ENCODE data around the gene METTL26. TPM values are rescaled to one million over a fixed set of nuclear protein-coding genes. Genes with fewer than 3 reads are reported as not detected.

Gene METTL26
- polyA plus RNA-seq, 2 of the 4 experiments (the other 2 are of a cell fraction) = 47.2 to 78.3 TPM

- ATAC-seq (no peak), DNase-seq (ENCODE audit: low read depth in 1 of 2, low spot score in 1 of 2) (no peak), FAIRE-seq (no peak)
- no peak for TF ChIP-seq RNF2 (IDR thresholded peaks at IDR 0.05; ENCODE audit: borderline replicate concordance, low read depth)
- TF ChIP-seq MAZ (IDR thresholded peaks at IDR 0.05; ENCODE audit: borderline replicate concordance, low read depth, low read length) = no peak
- TF ChIP-seq, protein P1, sequence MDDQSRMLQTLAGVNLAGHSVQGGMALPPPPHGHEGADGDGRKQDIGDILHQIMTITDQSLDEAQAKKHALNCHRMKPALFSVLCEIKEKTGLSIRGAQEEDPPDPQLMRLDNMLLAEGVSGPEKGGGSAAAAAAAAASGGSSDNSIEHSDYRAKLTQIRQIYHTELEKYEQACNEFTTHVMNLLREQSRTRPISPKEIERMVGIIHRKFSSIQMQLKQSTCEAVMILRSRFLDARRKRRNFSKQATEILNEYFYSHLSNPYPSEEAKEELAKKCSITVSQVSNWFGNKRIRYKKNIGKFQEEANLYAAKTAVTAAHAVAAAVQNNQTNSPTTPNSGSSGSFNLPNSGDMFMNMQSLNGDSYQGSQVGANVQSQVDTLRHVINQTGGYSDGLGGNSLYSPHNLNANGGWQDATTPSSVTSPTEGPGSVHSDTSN (IDR thresholded peaks at IDR 0.05) = 0 out of 2 replicates have a peak, but pooled peaks have one; percentile 4
- no peak for TF ChIP-seq ZC3H11A (IDR thresholded peaks at IDR 0.05)
- peak; percentile 28; the same call in 1 of the 2 replicates for TF ChIP-seq POLR2A (IDR thresholded peaks at IDR 0.05; ENCODE audit: low read length)
- no peak; a peak in 1 of 5 replicates for TF ChIP-seq JUN (IDR thresholded peaks at IDR 0.05)
- 0 out of 2 replicates have a peak, but pooled peaks have one; percentile 50 for TF ChIP-seq POLR2AphosphoS2 (conservative IDR thresholded peaks at IDR 0.05; ENCODE audit: low read length)
- CTCF ChIA-PET = interaction anchor here (0.9 to 2.5 kb wide), 6 partner anchors 10 to 81 kb away, joined by 3 to 12 read pairs (median 4); partner anchors contain the start of gene RHOT2
- no peaks in the 10 kb centered on the region for H3K9me3 ChIP-seq
- peak overlapping the region; percentile 74 for H3K4me2 ChIP-seq
- peaks cover 29% of the 10 kb centered on the region for H3K4me1 ChIP-seq
- peak overlapping the region in 1 of 2 experiments; percentile 96; a peak in 2 of 6 replicates for H3K27ac ChIP-seq
- POLR2A ChIA-PET = interaction anchor here (0.7 to 1.5 kb wide), 2 partner anchors 50 to 94 kb away, joined by 4 to 5 read pairs; partner anchors contain the start of gene METTL26
- 93% methylated on average over 12 of the region's 14 CpGs for WGBS (ENCODE audit: missing lambda C conversion rate)
- H3K4me3 ChIP-seq = no peak overlapping the region
Observed at GRCh38 chr16:586645-587590, 49.2 kb downstream of the METTL26 start.

DNA sequence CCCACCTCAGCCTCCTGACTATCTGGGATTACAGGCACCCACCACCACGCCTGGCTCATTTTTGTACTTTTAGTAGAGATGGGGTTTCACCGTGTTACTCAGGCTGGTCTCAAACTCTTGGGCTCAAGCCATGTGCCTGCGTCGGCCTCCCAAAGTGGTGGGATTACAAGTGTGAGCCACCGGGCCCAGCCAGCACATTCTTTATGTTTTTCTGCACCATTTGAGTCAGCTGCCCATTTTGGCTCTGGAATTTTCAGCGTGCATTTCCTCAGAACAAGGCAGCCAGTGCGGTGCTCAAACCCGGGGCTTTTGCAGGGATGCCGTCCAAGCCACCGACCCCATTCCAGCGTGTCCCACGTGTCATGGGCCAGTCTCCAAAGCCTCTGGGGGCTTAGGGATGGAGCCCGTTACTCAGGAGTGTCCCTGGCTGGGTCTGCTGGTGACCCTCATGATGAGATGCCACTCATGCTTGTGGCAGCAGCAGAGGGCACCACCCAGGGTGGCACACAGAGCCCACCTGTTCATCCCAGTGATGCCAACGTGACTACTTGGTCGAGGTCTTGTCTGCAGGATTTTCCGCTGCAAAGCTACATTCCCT lies 50.0 kb downstream of the METTL26 start:
- ChIA-PET CTCF (interaction anchor here (0.6 to 2.5 kb wide), 4 partner anchors 9 to 199 kb away, joined by 3 to 12 read pairs (median 6); no protein-coding TSS in a partner anchor), POLR2A (no interaction called here)
- ATAC-seq (no peak), FAIRE-seq (no peak), DNase-seq (ENCODE audit: low read depth in 1 of 2, low spot score in 1 of 2) (no peak)
- Histone ChIP-seq H3K4me2 (no peak overlapping the region), H3K4me1 (peaks cover 27% of the 10 kb centered on the region), H3K27ac (no peak overlapping the region), H3K9me3 (no peaks in the 10 kb centered on the region), H3K4me3 (no peak overlapping the region)
- TF ChIP-seq, protein P2, sequence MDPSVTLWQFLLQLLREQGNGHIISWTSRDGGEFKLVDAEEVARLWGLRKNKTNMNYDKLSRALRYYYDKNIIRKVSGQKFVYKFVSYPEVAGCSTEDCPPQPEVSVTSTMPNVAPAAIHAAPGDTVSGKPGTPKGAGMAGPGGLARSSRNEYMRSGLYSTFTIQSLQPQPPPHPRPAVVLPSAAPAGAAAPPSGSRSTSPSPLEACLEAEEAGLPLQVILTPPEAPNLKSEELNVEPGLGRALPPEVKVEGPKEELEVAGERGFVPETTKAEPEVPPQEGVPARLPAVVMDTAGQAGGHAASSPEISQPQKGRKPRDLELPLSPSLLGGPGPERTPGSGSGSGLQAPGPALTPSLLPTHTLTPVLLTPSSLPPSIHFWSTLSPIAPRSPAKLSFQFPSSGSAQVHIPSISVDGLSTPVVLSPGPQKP (IDR thresholded peaks at IDR 0.05; ENCODE audit: low read depth, low read length) = no peak
- TF ChIP-seq, protein P1 (IDR thresholded peaks at IDR 0.05) = peak; percentile 9; the same call in 1 of the 2 replicates
- 70% methylated on average over 16 of the region's 16 CpGs for WGBS (ENCODE audit: missing lambda C conversion rate)

GRCh38 chr16:585351-585750 lies 50.8 kb downstream of the METTL26 start:
- Histone ChIP-seq H3K4me2 (no peak overlapping the region), H3K27ac (no peak overlapping the region), H3K4me3 (no peak overlapping the region), H3K9me3 (no peaks in the 10 kb centered on the region), H3K4me1 (peaks cover 21% of the 10 kb centered on the region)
- ChIA-PET CTCF (interaction anchor here (0.6 to 2.5 kb wide), 4 partner anchors 9 to 199 kb away, joined by 3 to 12 read pairs (median 6); no protein-coding TSS in a partner anchor), POLR2A (no interaction called here)
- peak; percentile 1; a peak in 1 of 6 replicates for ATAC-seq
- TF ChIP-seq POLR2A (IDR thresholded peaks at IDR 0.05; ENCODE audit: low read length) (no peak; the same call in 1 of the 2 replicates), MAFK (IDR thresholded peaks at IDR 0.05; ENCODE audit: partially characterized antibody) (no peak), HOXB13 (CRISPR knock-in tag; IDR thresholded peaks at IDR 0.05; ENCODE audit: low read depth) (no peak), KDM5A (IDR thresholded peaks at IDR 0.05) (no peak), TP53 (CRISPR knock-in tag; IDR thresholded peaks at IDR 0.05) (peak; percentile 64; the same call in 1 of the 2 replicates), FOSB (CRISPR knock-in tag; IDR thresholded peaks at IDR 0.05) (0 out of 2 replicates have a peak, but pooled peaks have one; percentile 62), RNF2 (IDR thresholded peaks at IDR 0.05; ENCODE audit: borderline replicate concordance, low read depth) (no peak)
- TF ChIP-seq, protein P1 (IDR thresholded peaks at IDR 0.05) = peak; percentile 15; the same call in 1 of the 2 replicates
- FAIRE-seq = no peak
- peak in 1 of 2 experiments; percentile 55 for DNase-seq (ENCODE audit: low read depth in 1 of 2, low spot score in 1 of 2)
- WGBS (ENCODE audit: missing lambda C conversion rate) = 15% methylated on average over 6 of the region's 10 CpGs

Other genes starting within 250 kb of the METTL26 start
- gene NME4, start 239.1 kb downstream of the METTL26 start, polyA plus RNA-seq (2011; rRNA removed) = 229 and 239 TPM in 2 replicates
- 301 to 349 TPM (median 339 TPM) in 3 replicates for gene NME4, start 239.1 kb downstream of the METTL26 start, polyA plus RNA-seq (2017; fragmentation: RNase III; extraction: RNeasy Plus Mini Kit Qiagen cat#74134 plus additional on column Dnase treatment)
- 15.5 and 17.9 TPM in 2 replicates for gene DECR2, start 234.4 kb downstream of the METTL26 start, polyA plus RNA-seq (2011; rRNA removed)
- 31.0 to 38.0 TPM (median 34.2 TPM) in 3 replicates for gene DECR2, start 234.4 kb downstream of the METTL26 start, polyA plus RNA-seq (2017; fragmentation: RNase III; extraction: RNeasy Plus Mini Kit Qiagen cat#74134 plus additional on column Dnase treatment)
- gene RAB11FIP3, start 210.7 kb downstream of the METTL26 start, polyA plus RNA-seq (2011; rRNA removed) = 6.7 and 9.7 TPM in 2 replicates
- 18.0 to 19.1 TPM (median 18.4 TPM) in 3 replicates for gene RAB11FIP3, start 210.7 kb downstream of the METTL26 start, polyA plus RNA-seq (2017; fragmentation: RNase III; extraction: RNeasy Plus Mini Kit Qiagen cat#74134 plus additional on column Dnase treatment)
- gene CAPN15, start 108.6 kb downstream of the METTL26 start, polyA plus RNA-seq (2011; rRNA removed) = 10.0 and 11.4 TPM in 2 replicates
- 31.3 to 33.9 TPM (median 33.3 TPM) in 3 replicates for gene CAPN15, start 108.6 kb downstream of the METTL26 start, polyA plus RNA-seq (2017; fragmentation: RNase III; extraction: RNeasy Plus Mini Kit Qiagen cat#74134 plus additional on column Dnase treatment)
- gene PRR35, start 75.9 kb downstream of the METTL26 start, polyA plus RNA-seq (2011; rRNA removed) = 0.04 TPM in 1 of 2 replicates, not detected in the other
- 0.04 to 0.10 TPM (median 0.04 TPM) in 3 replicates for gene PRR35, start 75.9 kb downstream of the METTL26 start, polyA plus RNA-seq (2017; fragmentation: RNase III; extraction: RNeasy Plus Mini Kit Qiagen cat#74134 plus additional on column Dnase treatment)
- gene NHLRC4, start 69.3 kb downstream of the METTL26 start, polyA plus RNA-seq (2011; rRNA removed) = 0.03 and 0.13 TPM in 2 replicates
- 0.07 to 0.09 TPM (median 0.08 TPM) in 3 replicates for gene NHLRC4, start 69.3 kb downstream of the METTL26 start, polyA plus RNA-seq (2017; fragmentation: RNase III; extraction: RNeasy Plus Mini Kit Qiagen cat#74134 plus additional on column Dnase treatment)
- gene PIGQ, start 66.3 kb downstream of the METTL26 start, polyA plus RNA-seq (2011; rRNA removed) = 13.2 and 15.7 TPM in 2 replicates
- 25.2 to 32.2 TPM (median 31.2 TPM) in 3 replicates for gene PIGQ, start 66.3 kb downstream of the METTL26 start, polyA plus RNA-seq (2017; fragmentation: RNase III; extraction: RNeasy Plus Mini Kit Qiagen cat#74134 plus additional on column Dnase treatment)
- 4.4 and 4.9 TPM in 2 replicates for gene RAB40C, start 46.2 kb downstream of the METTL26 start, polyA plus RNA-seq (2011; rRNA removed)
- gene RAB40C, start 46.2 kb downstream of the METTL26 start, polyA plus RNA-seq (2017; fragmentation: RNase III; extraction: RNeasy Plus Mini Kit Qiagen cat#74134 plus additional on column Dnase treatment) = 8.1 to 9.7 TPM (median 8.5 TPM) in 3 replicates
- 0.05 TPM in 1 of 2 replicates, not detected in the other for gene WFIKKN1, start 5.3 kb downstream of the METTL26 start, polyA plus RNA-seq (2011; rRNA removed)
- gene WFIKKN1, start 5.3 kb downstream of the METTL26 start, polyA plus RNA-seq (2017; fragmentation: RNase III; extraction: RNeasy Plus Mini Kit Qiagen cat#74134 plus additional on column Dnase treatment) = 0.15 to 0.23 TPM (median 0.17 TPM) in 3 replicates
- 10.7 and 12.9 TPM in 2 replicates for gene MCRIP2, start 5.5 kb upstream of the METTL26 start, polyA plus RNA-seq (2011; rRNA removed)
- gene MCRIP2, start 5.5 kb upstream of the METTL26 start, polyA plus RNA-seq (2017; fragmentation: RNase III; extraction: RNeasy Plus Mini Kit Qiagen cat#74134 plus additional on column Dnase treatment) = 20.3 to 21.3 TPM (median 21.3 TPM) in 3 replicates
- 6.5 and 7.3 TPM in 2 replicates for gene WDR90, start 13.1 kb upstream of the METTL26 start, polyA plus RNA-seq (2011; rRNA removed)
- gene WDR90, start 13.1 kb upstream of the METTL26 start, polyA plus RNA-seq (2017; fragmentation: RNase III; extraction: RNeasy Plus Mini Kit Qiagen cat#74134 plus additional on column Dnase treatment) = 28.1 to 31.4 TPM (median 30.7 TPM) in 3 replicates
- gene RHOT2, start 31.8 kb upstream of the METTL26 start, polyA plus RNA-seq (2011; rRNA removed) = 33.9 and 38.0 TPM in 2 replicates
- gene RHOT2, start 31.8 kb upstream of the METTL26 start, polyA plus RNA-seq (2017; fragmentation: RNase III; extraction: RNeasy Plus Mini Kit Qiagen cat#74134 plus additional on column Dnase treatment) = 74.0 to 83.5 TPM (median 83.1 TPM) in 3 replicates
- gene RHBDL1, start 39.4 kb upstream of the METTL26 start, polyA plus RNA-seq (2011; rRNA removed) = 0.56 and 0.75 TPM in 2 replicates
- 1.2 to 1.6 TPM (median 1.4 TPM) in 3 replicates for gene RHBDL1, start 39.4 kb upstream of the METTL26 start, polyA plus RNA-seq (2017; fragmentation: RNase III; extraction: RNeasy Plus Mini Kit Qiagen cat#74134 plus additional on column Dnase treatment)
- gene STUB1, start 44.1 kb upstream of the METTL26 start, polyA plus RNA-seq (2011; rRNA removed) = 53.2 and 60.6 TPM in 2 replicates
- 90.0 to 93.5 TPM (median 90.4 TPM) in 3 replicates for gene STUB1, start 44.1 kb upstream of the METTL26 start, polyA plus RNA-seq (2017; fragmentation: RNase III; extraction: RNeasy Plus Mini Kit Qiagen cat#74134 plus additional on column Dnase treatment)
- gene JMJD8, start 48.0 kb upstream of the METTL26 start, polyA plus RNA-seq (2011; rRNA removed) = 37.5 and 43.8 TPM in 2 replicates
- gene JMJD8, start 48.0 kb upstream of the METTL26 start, polyA plus RNA-seq (2017; fragmentation: RNase III; extraction: RNeasy Plus Mini Kit Qiagen cat#74134 plus additional on column Dnase treatment) = 72.6 to 77.0 TPM (median 73.7 TPM) in 3 replicates
- gene WDR24, start 54.1 kb upstream of the METTL26 start, polyA plus RNA-seq (2011; rRNA removed) = 2.7 and 3.0 TPM in 2 replicates
- 5.6 to 7.6 TPM (median 6.6 TPM) in 3 replicates for gene WDR24, start 54.1 kb upstream of the METTL26 start, polyA plus RNA-seq (2017; fragmentation: RNase III; extraction: RNeasy Plus Mini Kit Qiagen cat#74134 plus additional on column Dnase treatment)
- 0.53 and 0.54 TPM in 2 replicates for gene FBXL16, start 69.5 kb upstream of the METTL26 start, polyA plus RNA-seq (2011; rRNA removed)
- gene FBXL16, start 69.5 kb upstream of the METTL26 start, polyA plus RNA-seq (2017; fragmentation: RNase III; extraction: RNeasy Plus Mini Kit Qiagen cat#74134 plus additional on column Dnase treatment) = 1.1 to 1.4 TPM (median 1.2 TPM) in 3 replicates
- 33.8 and 41.0 TPM in 2 replicates for gene METRN, start 78.8 kb upstream of the METTL26 start, polyA plus RNA-seq (2011; rRNA removed)
- 72.7 to 82.2 TPM (median 81.0 TPM) in 3 replicates for gene METRN, start 78.8 kb upstream of the METTL26 start, polyA plus RNA-seq (2017; fragmentation: RNase III; extraction: RNeasy Plus Mini Kit Qiagen cat#74134 plus additional on column Dnase treatment)
- 10.9 and 11.9 TPM in 2 replicates for gene ANTKMT, start 84.8 kb upstream of the METTL26 start, polyA plus RNA-seq (2011; rRNA removed)
- 49.2 to 55.8 TPM (median 55.2 TPM) in 3 replicates for gene ANTKMT, start 84.8 kb upstream of the METTL26 start, polyA plus RNA-seq (2017; fragmentation: RNase III; extraction: RNeasy Plus Mini Kit Qiagen cat#74134 plus additional on column Dnase treatment)
- gene CCDC78, start 90.1 kb upstream of the METTL26 start, polyA plus RNA-seq (2011; rRNA removed) = 1.1 and 1.7 TPM in 2 replicates
- gene CCDC78, start 90.1 kb upstream of the METTL26 start, polyA plus RNA-seq (2017; fragmentation: RNase III; extraction: RNeasy Plus Mini Kit Qiagen cat#74134 plus additional on column Dnase treatment) = 4.7 to 5.9 TPM (median 5.6 TPM) in 3 replicates
- 3.5 and 4.4 TPM in 2 replicates for gene HAGHL, start 90.8 kb upstream of the METTL26 start, polyA plus RNA-seq (2011; rRNA removed)
- gene HAGHL, start 90.8 kb upstream of the METTL26 start, polyA plus RNA-seq (2017; fragmentation: RNase III; extraction: RNeasy Plus Mini Kit Qiagen cat#74134 plus additional on column Dnase treatment) = 21.4 to 22.0 TPM (median 21.7 TPM) in 3 replicates
- gene CIAO3, start 104.7 kb upstream of the METTL26 start, polyA plus RNA-seq (2011; rRNA removed) = 17.4 and 19.3 TPM in 2 replicates
- gene CIAO3, start 104.7 kb upstream of the METTL26 start, polyA plus RNA-seq (2017; fragmentation: RNase III; extraction: RNeasy Plus Mini Kit Qiagen cat#74134 plus additional on column Dnase treatment) = 20.9 to 24.6 TPM (median 23.0 TPM) in 3 replicates
- 1.8 and 2.4 TPM in 2 replicates for gene MSLN, start 124.4 kb upstream of the METTL26 start, polyA plus RNA-seq (2011; rRNA removed)
- 2.7 to 3.6 TPM (median 3.1 TPM) in 3 replicates for gene MSLN, start 124.4 kb upstream of the METTL26 start, polyA plus RNA-seq (2017; fragmentation: RNase III; extraction: RNeasy Plus Mini Kit Qiagen cat#74134 plus additional on column Dnase treatment)
- gene RPUSD1, start 152.1 kb upstream of the METTL26 start, polyA plus RNA-seq (2011; rRNA removed) = 10.6 and 10.8 TPM in 2 replicates
- gene RPUSD1, start 152.1 kb upstream of the METTL26 start, polyA plus RNA-seq (2017; fragmentation: RNase III; extraction: RNeasy Plus Mini Kit Qiagen cat#74134 plus additional on column Dnase treatment) = 26.9 to 29.3 TPM (median 29.0 TPM) in 3 replicates
- 4.8 and 5.1 TPM in 2 replicates for gene CHTF18, start 152.3 kb upstream of the METTL26 start, polyA plus RNA-seq (2011; rRNA removed)
- gene CHTF18, start 152.3 kb upstream of the METTL26 start, polyA plus RNA-seq (2017; fragmentation: RNase III; extraction: RNeasy Plus Mini Kit Qiagen cat#74134 plus additional on column Dnase treatment) = 32.5 to 36.7 TPM (median 33.8 TPM) in 3 replicates
- gene GNG13, start 164.4 kb upstream of the METTL26 start, polyA plus RNA-seq (2011; rRNA removed) = not detected in 2 replicates
- gene GNG13, start 164.4 kb upstream of the METTL26 start, polyA plus RNA-seq (2017; fragmentation: RNase III; extraction: RNeasy Plus Mini Kit Qiagen cat#74134 plus additional on column Dnase treatment) = 0.09 TPM in 1 of 3 replicates, not detected in the others

Measured in A549 (cell line).